Measurements from ENCODE around the gene S100PBP. TPM values are rescaled to one million over a fixed set of nuclear protein-coding genes. Genes with fewer than 3 reads are reported as not detected.
A peak's percentile ranks its signal among the peaks of the same experiment; 100 is the strongest.

Gene S100PBP
- total and polyA plus RNA-seq, 9 of the 15 experiments (the other 6 are each of a cell fraction or from before 2014, with no cell fraction given) = 22.9 to 60.2 (median 32.9) TPM

DNA sequence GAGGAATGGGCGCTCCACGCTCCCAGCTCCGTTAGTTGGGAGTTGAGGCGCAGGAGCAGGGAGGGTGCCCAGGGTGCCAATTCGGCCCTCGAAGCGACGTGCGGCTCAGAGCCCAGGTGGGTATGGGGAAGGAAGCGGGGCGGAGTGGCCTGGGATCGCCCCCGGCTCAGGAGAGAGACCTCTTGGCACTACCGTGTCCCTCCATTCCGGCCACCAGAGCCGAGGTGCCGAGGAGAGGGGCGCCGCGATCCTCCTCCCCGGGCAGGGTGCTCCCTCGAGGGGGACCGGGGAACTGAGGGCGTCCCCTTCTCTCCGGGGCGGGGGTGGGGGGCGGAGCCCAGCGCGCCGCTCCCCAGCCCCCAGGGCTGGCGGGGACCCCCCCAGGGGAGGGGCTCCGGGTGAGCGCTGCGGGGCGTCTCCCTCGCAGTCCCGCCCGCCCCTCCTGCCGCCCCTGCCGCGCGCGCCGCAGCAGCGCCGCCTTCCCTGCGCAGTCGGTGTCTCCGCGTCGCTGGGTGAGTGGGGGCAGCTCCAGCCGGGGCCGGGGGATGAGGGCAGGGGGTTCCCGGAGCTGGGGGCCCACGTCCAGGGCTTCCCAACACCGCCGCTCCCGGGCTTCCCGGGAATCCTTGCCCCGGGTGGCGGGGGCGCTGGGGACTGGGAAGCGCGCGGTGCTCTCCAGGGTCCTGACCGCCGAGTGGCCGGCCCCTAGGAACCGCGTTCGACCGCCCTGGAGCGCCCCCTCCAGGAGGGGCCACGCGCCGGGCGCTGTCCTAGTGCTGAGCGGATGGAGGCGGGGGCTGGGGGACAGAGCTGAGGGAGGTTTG, 68.8 kb downstream of the S100PBP start, which contains the start of gene HPCA (continued):
- no peak for TF ChIP-seq KAT2B (IDR thresholded peaks at IDR 0.05; ENCODE audit: low read depth, low read length)
- TF ChIP-seq, protein P1, sequence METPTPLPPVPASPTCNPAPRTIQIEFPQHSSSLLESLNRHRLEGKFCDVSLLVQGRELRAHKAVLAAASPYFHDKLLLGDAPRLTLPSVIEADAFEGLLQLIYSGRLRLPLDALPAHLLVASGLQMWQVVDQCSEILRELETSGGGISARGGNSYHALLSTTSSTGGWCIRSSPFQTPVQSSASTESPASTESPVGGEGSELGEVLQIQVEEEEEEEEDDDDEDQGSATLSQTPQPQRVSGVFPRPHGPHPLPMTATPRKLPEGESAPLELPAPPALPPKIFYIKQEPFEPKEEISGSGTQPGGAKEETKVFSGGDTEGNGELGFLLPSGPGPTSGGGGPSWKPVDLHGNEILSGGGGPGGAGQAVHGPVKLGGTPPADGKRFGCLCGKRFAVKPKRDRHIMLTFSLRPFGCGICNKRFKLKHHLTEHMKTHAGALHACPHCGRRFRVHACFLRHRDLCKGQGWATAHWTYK (CRISPR knock-in tag; IDR thresholded peaks at IDR 0.05) = peak; percentile 89
- no peak for TF ChIP-seq ZKSCAN3 (CRISPR knock-in tag; IDR thresholded peaks at IDR 0.05)
- peak; percentile 96 for TF ChIP-seq FIP1L1 (IDR thresholded peaks at IDR 0.05; ENCODE audit: low read depth, low read length, poor library complexity, severe bottlenecking)
- TF ChIP-seq, protein P2, sequence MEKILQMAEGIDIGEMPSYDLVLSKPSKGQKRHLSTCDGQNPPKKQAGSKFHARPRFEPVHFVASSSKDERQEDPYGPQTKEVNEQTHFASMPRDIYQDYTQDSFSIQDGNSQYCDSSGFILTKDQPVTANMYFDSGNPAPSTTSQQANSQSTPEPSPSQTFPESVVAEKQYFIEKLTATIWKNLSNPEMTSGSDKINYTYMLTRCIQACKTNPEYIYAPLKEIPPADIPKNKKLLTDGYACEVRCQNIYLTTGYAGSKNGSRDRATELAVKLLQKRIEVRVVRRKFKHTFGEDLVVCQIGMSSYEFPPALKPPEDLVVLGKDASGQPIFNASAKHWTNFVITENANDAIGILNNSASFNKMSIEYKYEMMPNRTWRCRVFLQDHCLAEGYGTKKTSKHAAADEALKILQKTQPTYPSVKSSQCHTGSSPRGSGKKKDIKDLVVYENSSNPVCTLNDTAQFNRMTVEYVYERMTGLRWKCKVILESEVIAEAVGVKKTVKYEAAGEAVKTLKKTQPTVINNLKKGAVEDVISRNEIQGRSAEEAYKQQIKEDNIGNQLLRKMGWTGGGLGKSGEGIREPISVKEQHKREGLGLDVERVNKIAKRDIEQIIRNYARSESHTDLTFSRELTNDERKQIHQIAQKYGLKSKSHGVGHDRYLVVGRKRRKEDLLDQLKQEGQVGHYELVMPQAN (IDR thresholded peaks at IDR 0.05; ENCODE audit: borderline replicate concordance) = peak; percentile 92
- TF ChIP-seq CSDE1 (IDR thresholded peaks at IDR 0.05) = no peak
- TF ChIP-seq CBX8 (IDR thresholded peaks at IDR 0.05; ENCODE audit: borderline replicate concordance, extremely low read depth, low read depth, low read length, poor library complexity, severe bottlenecking) = no peak
- TF ChIP-seq TARDBP (IDR thresholded peaks at IDR 0.05) = peak; percentile 90
- TF ChIP-seq, protein P3, sequence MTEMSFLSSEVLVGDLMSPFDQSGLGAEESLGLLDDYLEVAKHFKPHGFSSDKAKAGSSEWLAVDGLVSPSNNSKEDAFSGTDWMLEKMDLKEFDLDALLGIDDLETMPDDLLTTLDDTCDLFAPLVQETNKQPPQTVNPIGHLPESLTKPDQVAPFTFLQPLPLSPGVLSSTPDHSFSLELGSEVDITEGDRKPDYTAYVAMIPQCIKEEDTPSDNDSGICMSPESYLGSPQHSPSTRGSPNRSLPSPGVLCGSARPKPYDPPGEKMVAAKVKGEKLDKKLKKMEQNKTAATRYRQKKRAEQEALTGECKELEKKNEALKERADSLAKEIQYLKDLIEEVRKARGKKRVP (CRISPR knock-in tag; IDR thresholded peaks at IDR 0.05) = 0 out of 2 replicates have a peak, but pooled peaks have one; percentile 61
- peak; percentile 67 for TF ChIP-seq HMGN3 (IDR thresholded peaks at IDR 0.05; ENCODE audit: borderline replicate concordance, extremely low read depth, insufficient read length, low read depth, low read length)
- TF ChIP-seq HIVEP1 (CRISPR knock-in tag; IDR thresholded peaks at IDR 0.05) = no peak
- TF ChIP-seq RCOR1 (IDR thresholded peaks at IDR 0.05; ENCODE audit: borderline replicate concordance in 1 of 2, low read depth in 2 of 2, low read length in 2 of 2) = peak in 1 of 2 experiments; percentile 98; a peak in 2 of 4 replicates
- TF ChIP-seq MED1 (CRISPR knock-in tag; IDR thresholded peaks at IDR 0.05; ENCODE audit: borderline replicate concordance) = peak; percentile 95; the same call in 1 of the 2 replicates
- TF ChIP-seq SREBF1 (IDR thresholded peaks at IDR 0.05; ENCODE audit: borderline replicate concordance, low read depth, low read length) = peak; percentile 84
- TF ChIP-seq, protein P4, sequence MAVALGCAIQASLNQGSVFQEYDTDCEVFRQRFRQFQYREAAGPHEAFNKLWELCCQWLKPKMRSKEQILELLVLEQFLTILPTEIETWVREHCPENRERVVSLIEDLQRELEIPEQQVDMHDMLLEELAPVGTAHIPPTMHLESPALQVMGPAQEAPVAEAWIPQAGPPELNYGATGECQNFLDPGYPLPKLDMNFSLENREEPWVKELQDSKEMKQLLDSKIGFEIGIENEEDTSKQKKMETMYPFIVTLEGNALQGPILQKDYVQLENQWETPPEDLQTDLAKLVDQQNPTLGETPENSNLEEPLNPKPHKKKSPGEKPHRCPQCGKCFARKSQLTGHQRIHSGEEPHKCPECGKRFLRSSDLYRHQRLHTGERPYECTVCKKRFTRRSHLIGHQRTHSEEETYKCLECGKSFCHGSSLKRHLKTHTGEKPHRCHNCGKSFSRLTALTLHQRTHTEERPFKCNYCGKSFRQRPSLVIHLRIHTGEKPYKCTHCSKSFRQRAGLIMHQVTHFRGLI (CRISPR knock-in tag; IDR thresholded peaks at IDR 0.05) = peak; percentile 60; the same call in 1 of the 2 replicates
- peak; percentile 93; the same call in 1 of the 2 replicates for TF ChIP-seq IRF2 (CRISPR knock-in tag; IDR thresholded peaks at IDR 0.05)
- TF ChIP-seq EHMT2 (IDR thresholded peaks at IDR 0.05) = peak; percentile 100

Data from K562 (cell line).